ENCODE results near the gene ASAP2. TPM values are rescaled to one million over a fixed set of nuclear protein-coding genes. Genes with fewer than 3 reads are reported as not detected.

The ASAP2 gene
- total RNA-seq, 1 experiment from 2014 or later = 12.6 TPM

- Histone ChIP-seq H2BK20ac (ENCODE audit: low read depth, low read length, poor library complexity, severe bottlenecking) (no peak overlapping the region), H2BK12ac (ENCODE audit: insufficient read length, low read depth, low read length) (no peak overlapping the region), H3K9me3 (ENCODE audit: control insufficient read depth, low read depth, low read length) (no peaks in the 10 kb centered on the region), H3K4me1 (ENCODE audit: insufficient read depth, low read length) (no peaks in the 10 kb centered on the region), H2BK120ac (ENCODE audit: low read depth, low read length, poor library complexity, severe bottlenecking) (no peak overlapping the region), H4K5ac (ENCODE audit: insufficient read length, low read depth, low read length) (no peak overlapping the region), H3K4me2 (ENCODE audit: insufficient read depth, insufficient read length, low read length) (no peak overlapping the region), H3K23me2 (ENCODE audit: insufficient read length, low read depth, low read length, poor library complexity, severe bottlenecking) (no peaks in the 10 kb centered on the region), H3K56ac (ENCODE audit: insufficient read length, low read depth, low read length) (no peak overlapping the region), H4K91ac (ENCODE audit: insufficient read length, low read depth, low read length) (no peak overlapping the region), H3K27me3 (ENCODE audit: insufficient read depth, low read length) (no peaks in the 10 kb centered on the region), H2BK5ac (ENCODE audit: insufficient read length, low read length) (no peak overlapping the region), H3K14ac (ENCODE audit: insufficient read depth, low read length) (no peak overlapping the region), H3K23ac (ENCODE audit: insufficient read length, low read depth, low read length) (no peak overlapping the region), H3T11ph (ENCODE audit: low read length) (no peak overlapping the region), H3K9ac (ENCODE audit: extremely low read depth, insufficient read length, low read length) (no peak overlapping the region), H3K4ac (ENCODE audit: low read depth, low read length) (no peak overlapping the region), H4K8ac (replicated peaks; ENCODE audit: insufficient read length, low read depth, low read length) (no peak overlapping the region), H2AK5ac (ENCODE audit: insufficient read length, low read length) (no peak overlapping the region), H3K27ac (ENCODE audit: insufficient read length, low read depth, low read length) (no peak overlapping the region), H3K18ac (ENCODE audit: insufficient read length, low read depth, low read length) (no peak overlapping the region), H4K20me1 (ENCODE audit: control insufficient read depth, insufficient read depth, insufficient read length) (no peaks in the 10 kb centered on the region), H3K79me1 (ENCODE audit: insufficient read depth, low read depth, low read length, poor library complexity, severe bottlenecking) (no peaks in the 10 kb centered on the region), H2BK15ac (ENCODE audit: low read depth, low read length) (no peak overlapping the region), H3K79me2 (ENCODE audit: insufficient read depth, low read length) (no peaks in the 10 kb centered on the region), H2AFZ (ENCODE audit: low read length) (no peak overlapping the region)
- WGBS (ENCODE audit: extremely low coverage, insufficient read length, low lambda C conversion rate) = no CpG with 5 or more reads among the region's 6 CpGs
- no peak overlapping the region for H3K4me3 Mint-ChIP-seq
- peak overlapping the region in 1 of 3 experiments; percentile 60; a peak in 2 of 7 replicates for H3K27ac Mint-ChIP-seq
- TF ChIP-seq CTCF (conservative IDR thresholded peaks at IDR 0.05) = no peak
- peaks cover 9 to 18% of the 10 kb centered on the region in 2 experiments for H3K4me1 Mint-ChIP-seq
- DNase-seq = no peak
- H3K9me3 Mint-ChIP-seq = no peaks in the 10 kb centered on the region
- no peaks in the 10 kb centered on the region for H3K36me3 Mint-ChIP-seq (ENCODE audit: insufficient read depth in 1 of 3, low read depth in 3 of 3)
- H3K27me3 Mint-ChIP-seq (ENCODE audit: low read depth) = no peaks in the 10 kb centered on the region
Observed at GRCh38 chr2:9312591-9312990, 106.0 kb downstream of the ASAP2 start.

All from H9 (cell line).